Activated naive CD4-positive, alpha-beta T cell treated with anti-CD3 and anti-CD28 coated beads for 36 hours (primary cell): ENCODE data around the gene TMEM106C. TPM values are rescaled to one million over a fixed set of nuclear protein-coding genes. Genes with fewer than 3 reads are reported as not detected.
"Not testable (repeated sequence)": the region's sequence is repeated elsewhere in the genome, so short reads cannot be mapped to it uniquely, and the experiment has no call there.

Source experiments
- CTCF ChIA-PET: fragments of 350-600 bp; sonication (Branson Sonifier 250); formaldehyde crosslinking; loops from one replicate; lab custom pipeline; 2021; ENCODE audit warnings: antibody characterized with exemption; lab: Charles Lee
- DNase-seq: peaks from one replicate; pipeline ENCODE4 v3.0.0-alpha.2; 2020
- H3K27ac Mint-ChIP-seq: one replicate; pipeline ENCODE4 v1.8.0; 2021; ENCODE audit warnings: mild to moderate bottlenecking, mixed read lengths
- H3K27me3 Mint-ChIP-seq: one replicate; pipeline ENCODE4 v1.8.0; 2021; ENCODE audit warnings: low read depth, mixed read lengths
- H3K36me3 Mint-ChIP-seq: one replicate; pipeline ENCODE4 v1.8.0; 2021; ENCODE audit warnings: low read depth, mixed read lengths
- H3K4me1 Mint-ChIP-seq: one replicate; pipeline ENCODE4 v1.8.0; 2021; ENCODE audit warnings: low read depth, mixed read lengths
- H3K4me3 Mint-ChIP-seq: one replicate; pipeline ENCODE4 v1.8.0; 2021; ENCODE audit warnings: mild to moderate bottlenecking, moderate library complexity, mixed read lengths
- H3K9me3 Mint-ChIP-seq: one replicate; pipeline ENCODE4 v1.8.0; 2021; ENCODE audit warnings: mixed read lengths
- intact Hi-C: fragments of 100-400 bp; cut with micrococcal nuclease; formaldehyde crosslinking; loops from one replicate; pipeline ENCODE4 v1.15.1; 2023
- total RNA-seq, 2 experiments: library from RNA; stranded (reverse); gene quantifications; one replicate each; pipeline ENCODE4 v1.2.3, GENCODE V29; 2021

Gene TMEM106C
- total RNA-seq, 2 experiments from 2014 or later = 226 to 247 TPM

DNA sequence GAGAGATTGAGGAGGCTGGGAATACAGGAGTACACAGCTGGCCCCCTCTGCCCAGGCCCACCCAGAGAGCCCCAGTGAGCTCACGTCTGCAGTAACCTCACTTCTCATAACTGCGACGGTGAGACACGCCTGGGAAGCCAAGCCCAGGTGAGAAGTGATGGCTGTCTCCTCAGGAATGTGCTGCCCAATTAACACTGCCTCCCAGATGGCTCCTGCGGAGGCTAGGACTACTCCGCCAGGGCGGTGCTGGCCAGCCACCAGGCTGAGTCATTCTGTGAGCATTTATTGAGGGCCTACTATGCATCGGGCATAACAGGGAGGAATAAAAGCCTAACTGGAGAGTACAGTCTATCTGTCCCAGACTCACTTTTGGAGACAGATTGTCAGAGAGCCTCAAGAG, 9.3 kb upstream of the TMEM106C start:
- H3K27ac Mint-ChIP-seq = no peak overlapping the region
- no peaks in the 10 kb centered on the region for H3K36me3 Mint-ChIP-seq
- CTCF ChIA-PET = interaction anchor here (0.5 to 3.3 kb wide), 4 partner anchors 9 to 97 kb away, joined by 3 to 12 read pairs (median 3); partner anchors contain the start of gene TMEM106C
- no peaks in the 10 kb centered on the region for H3K27me3 Mint-ChIP-seq
- H3K9me3 Mint-ChIP-seq = peaks cover 4% of the 10 kb centered on the region
- intact Hi-C loops = no loop called here
- DNase-seq = no peak
- peaks cover 4% of the 10 kb centered on the region for H3K4me1 Mint-ChIP-seq
- no peak overlapping the region for H3K4me3 Mint-ChIP-seq

DNA sequence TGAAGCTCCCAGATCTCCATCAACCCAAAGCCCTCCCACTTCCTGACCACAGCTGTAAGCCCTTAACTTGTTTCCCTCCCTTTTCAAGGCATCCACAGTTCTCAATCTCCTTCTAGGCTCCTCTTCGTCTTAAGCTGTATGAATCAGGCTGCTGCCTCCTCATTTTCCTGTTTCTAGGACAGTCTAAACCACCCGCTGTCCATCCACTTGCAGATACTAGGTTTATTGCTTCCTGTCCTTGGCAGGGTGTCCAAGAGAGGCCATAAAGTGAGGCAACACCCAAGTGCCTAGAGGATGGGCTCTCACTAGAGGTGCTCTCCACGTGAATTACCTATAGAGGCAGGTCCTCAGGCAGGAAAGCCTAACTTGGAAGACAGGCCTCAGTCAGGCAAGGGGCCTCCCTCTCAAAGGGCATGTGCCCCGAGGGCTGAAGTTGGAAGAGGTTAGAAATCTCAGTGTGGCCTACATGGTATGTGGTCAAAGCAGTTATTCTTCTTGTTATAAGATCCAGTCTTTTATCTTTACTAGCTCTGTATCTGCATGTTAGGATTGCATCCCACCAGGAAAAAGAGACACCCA, 8.8 kb upstream of the TMEM106C start:
- intact Hi-C loops = no loop called here

DNA sequence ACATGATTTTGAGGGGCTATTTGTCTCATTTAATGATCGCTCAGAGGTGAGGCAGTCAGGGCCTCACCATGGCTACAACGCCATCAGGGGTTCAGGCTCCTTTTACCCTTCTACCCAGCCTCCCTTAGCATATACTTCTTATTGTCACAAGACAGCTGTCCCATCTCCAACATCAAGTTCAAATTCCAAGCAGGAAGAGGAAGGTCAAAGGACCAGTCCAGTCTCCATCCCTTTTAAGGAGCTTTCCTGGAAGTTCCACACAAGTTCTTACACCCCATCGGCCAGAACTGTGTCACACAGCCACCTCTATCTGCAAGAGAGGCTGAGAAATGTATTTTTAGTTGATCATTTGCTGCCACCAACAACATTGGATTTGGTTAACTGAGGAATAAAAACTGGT, 8.3 kb upstream of the TMEM106C start:
- no peak overlapping the region for H3K27ac Mint-ChIP-seq
- H3K4me3 Mint-ChIP-seq = no peak overlapping the region
- peaks cover 4% of the 10 kb centered on the region for H3K9me3 Mint-ChIP-seq
- no peaks in the 10 kb centered on the region for H3K27me3 Mint-ChIP-seq
- no peak for DNase-seq
- no peaks in the 10 kb centered on the region for H3K4me1 Mint-ChIP-seq
- intact Hi-C loops = no loop called here
- CTCF ChIA-PET = interaction anchor here (3.3 kb wide), 1 partner anchor 8 kb away, joined by 12 read pairs; the partner anchor contains the start of gene TMEM106C
- H3K36me3 Mint-ChIP-seq = no peaks in the 10 kb centered on the region

More for the DNA sequence above, 8.8 kb upstream of the TMEM106C start:
- Mint-ChIP-seq H3K36me3 (no peaks in the 10 kb centered on the region), H3K4me3 (no peak overlapping the region), H3K4me1 (peaks cover 1% of the 10 kb centered on the region), H3K9me3 (peaks cover 4% of the 10 kb centered on the region), H3K27ac (no peak overlapping the region), H3K27me3 (no peaks in the 10 kb centered on the region)
- no peak for DNase-seq
- CTCF ChIA-PET = interaction anchor here (0.5 to 3.3 kb wide), 2 partner anchors 9 to 96 kb away, joined by 3 to 12 read pairs; partner anchors contain the start of gene TMEM106C

DNA sequence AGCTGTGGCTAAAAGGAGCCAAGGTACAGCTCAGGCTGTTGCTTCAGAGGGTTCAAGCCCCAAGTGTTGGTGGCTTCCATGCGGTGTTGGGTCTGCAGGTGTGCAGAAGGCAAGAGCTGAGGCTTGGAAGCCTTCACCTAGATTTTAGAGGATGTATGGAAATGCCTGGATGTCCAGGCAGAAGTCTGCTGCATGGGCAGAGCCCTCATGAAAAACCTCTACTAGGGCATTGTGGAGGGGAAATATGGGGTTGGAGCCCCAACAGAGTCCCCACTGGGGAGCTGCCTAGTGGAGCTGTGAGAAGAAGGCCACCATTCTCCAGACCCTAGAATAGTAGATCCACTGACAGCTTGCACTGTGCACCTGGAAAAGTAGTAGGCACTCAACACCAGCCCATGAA, 5.7 kb upstream of the TMEM106C start:
- H3K4me1 Mint-ChIP-seq, H3K36me3 Mint-ChIP-seq, H3K27ac Mint-ChIP-seq, intact Hi-C loops, DNase-seq, H3K27me3 Mint-ChIP-seq, H3K9me3 Mint-ChIP-seq, H3K4me3 Mint-ChIP-seq: not testable (repeated sequence)
- CTCF ChIA-PET = interaction anchor here (1.0 to 2.5 kb wide), 4 partner anchors 11 to 214 kb away, joined by 3 to 6 read pairs (median 3); no protein-coding TSS in a partner anchor

DNA sequence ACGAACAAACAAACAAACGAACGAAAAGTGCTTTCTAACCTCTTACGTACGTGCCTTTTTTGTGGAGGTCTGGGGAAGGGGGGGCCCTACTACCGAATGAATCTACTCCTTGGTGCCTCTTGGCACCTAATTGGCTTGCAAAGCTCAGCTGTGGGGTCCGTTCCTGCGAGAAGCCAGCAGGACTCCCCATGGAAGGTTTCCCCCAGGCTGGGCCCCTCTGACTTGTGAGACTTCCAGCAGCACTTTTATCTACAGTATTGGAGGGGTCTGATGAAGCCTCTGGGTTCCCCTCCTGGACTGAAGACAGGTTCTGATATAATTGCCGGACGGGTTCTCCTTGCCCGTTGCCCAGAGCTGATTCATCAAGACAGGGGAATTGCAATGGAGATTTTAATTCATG, 1.2 kb upstream of the TMEM106C start:
- Mint-ChIP-seq H3K9me3 (peaks cover 4% of the 10 kb centered on the region), H3K4me1 (peaks cover 30% of the 10 kb centered on the region), H3K27me3 (peaks cover 7% of the 10 kb centered on the region), H3K27ac (no peak overlapping the region), H3K4me3 (no peak overlapping the region), H3K36me3 (peaks cover 36% of the 10 kb centered on the region)
- CTCF ChIA-PET = interaction anchor here (1.3 to 4.3 kb wide), 9 partner anchors 13 to 221 kb away, joined by 4 to 18 read pairs (median 6); partner anchors contain the start of gene CCDC184
- DNase-seq = no peak
- intact Hi-C loops = loop anchor here (2.0 to 5.0 kb wide), 6 partner anchors 101 to 645 kb away; partner anchors contain the start of genes CCDC184, RPAP3 and SENP1

DNA sequence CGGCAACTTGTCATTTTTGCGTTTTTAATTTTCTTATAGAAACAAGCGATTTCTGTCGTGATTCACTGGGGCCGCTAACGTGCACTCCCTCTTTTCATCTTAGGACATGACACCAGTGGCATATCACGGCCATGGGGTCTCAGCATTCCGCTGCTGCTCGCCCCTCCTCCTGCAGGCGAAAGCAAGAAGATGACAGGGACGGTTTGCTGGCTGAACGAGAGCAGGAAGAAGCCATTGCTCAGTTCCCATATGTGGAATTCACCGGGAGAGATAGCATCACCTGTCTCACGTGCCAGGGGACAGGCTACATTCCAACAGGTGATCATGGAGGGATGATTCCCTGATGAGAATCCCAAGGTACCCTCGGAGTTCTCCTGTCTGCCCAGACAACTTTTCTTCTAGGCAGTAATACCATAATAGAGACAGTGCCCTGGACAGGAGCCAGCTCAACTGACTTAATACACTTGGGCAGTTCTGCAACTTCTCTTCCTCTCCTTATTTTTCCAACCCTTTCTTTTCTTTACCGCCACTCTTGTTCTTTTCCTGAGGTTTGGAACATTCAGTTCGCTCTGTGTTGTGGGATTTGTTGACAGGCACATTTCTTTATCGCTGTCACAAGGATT, 821 bp downstream of the TMEM106C start:
- DNase-seq = peak; percentile 37
- intact Hi-C loops = loop anchor here (5.0 kb wide), 3 partner anchors 143 to 643 kb away; partner anchors contain the start of genes RPAP3 and SENP1
- Mint-ChIP-seq H3K36me3 (peaks cover 46% of the 10 kb centered on the region), H3K4me3 (peak overlapping the region; percentile 98), H3K27ac (peak overlapping the region; percentile 79), H3K4me1 (peaks cover 30% of the 10 kb centered on the region), H3K27me3 (peaks cover 7% of the 10 kb centered on the region), H3K9me3 (no peaks in the 10 kb centered on the region)
- CTCF ChIA-PET = interaction anchor here (0.7 to 4.3 kb wide), 13 partner anchors 10 to 220 kb away, joined by 3 to 17 read pairs (median 4); no protein-coding TSS in a partner anchor

DNA sequence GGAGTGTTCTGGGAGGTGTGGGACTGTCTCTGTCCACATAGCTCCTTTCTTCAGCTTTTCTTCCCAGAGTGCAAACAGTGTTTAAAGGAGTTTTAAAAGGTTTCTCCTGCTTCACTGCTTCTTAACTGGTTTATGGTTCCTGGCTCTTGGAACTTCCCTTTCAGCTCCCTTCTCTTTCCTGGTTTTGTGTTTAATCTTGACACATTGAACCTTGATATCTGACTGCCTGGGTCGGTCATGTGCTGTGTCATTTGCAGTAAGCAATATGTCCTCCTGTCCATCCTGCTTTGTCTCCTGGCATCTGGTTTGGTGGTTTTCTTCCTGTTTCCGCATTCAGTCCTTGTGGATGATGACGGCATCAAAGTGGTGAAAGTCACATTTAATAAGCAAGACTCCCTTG, 2.2 kb downstream of the TMEM106C start:
- Mint-ChIP-seq H3K4me3 (peak overlapping the region; percentile 34), H3K27ac (no peak overlapping the region), H3K9me3 (no peaks in the 10 kb centered on the region), H3K4me1 (peaks cover 30% of the 10 kb centered on the region), H3K36me3 (peaks cover 46% of the 10 kb centered on the region), H3K27me3 (peaks cover 7% of the 10 kb centered on the region)
- CTCF ChIA-PET = interaction anchor here (0.9 to 1.5 kb wide), 2 partner anchors 125 to 199 kb away, joined by 3 to 4 read pairs; no protein-coding TSS in a partner anchor
- intact Hi-C loops = no loop called here
- no peak for DNase-seq

DNA sequence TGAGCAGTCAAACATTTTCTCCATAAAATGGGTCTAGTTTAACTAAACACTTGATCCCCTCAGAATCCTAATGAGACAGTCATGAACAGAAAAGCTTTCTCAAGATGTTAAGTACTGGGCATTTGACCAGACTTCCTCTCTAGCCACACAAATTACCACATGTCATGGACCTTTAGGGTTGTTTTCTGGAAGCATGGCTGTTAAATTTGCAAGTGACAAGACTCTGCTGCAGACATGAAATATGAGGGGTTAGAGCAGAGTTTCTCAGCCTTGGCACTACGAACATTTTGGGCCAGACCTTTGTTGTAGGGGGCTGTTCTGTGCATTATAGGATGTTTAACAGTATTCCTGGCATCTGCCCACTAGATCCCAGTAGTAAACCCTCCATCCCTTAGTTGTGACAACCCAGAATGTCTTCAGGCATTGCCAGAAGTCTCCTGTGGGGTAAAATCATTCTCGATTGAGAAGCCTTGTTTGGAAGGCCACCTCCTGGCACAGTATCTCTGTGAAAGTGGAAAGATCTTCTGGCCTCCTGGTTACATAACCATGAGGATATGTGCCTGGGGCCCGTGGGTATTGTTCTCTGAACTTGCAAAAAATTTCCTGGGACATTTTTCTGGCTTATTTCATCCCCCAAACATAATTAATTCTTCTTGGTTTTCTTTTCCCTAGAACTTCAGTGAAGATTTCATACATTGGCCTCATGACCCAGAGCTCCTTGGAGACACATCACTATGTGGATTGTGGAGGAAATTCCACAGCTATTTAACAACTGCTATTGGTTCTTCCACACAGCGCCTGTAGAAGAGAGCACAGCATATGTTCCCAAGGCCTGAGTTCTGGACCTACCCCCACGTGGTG, 4.3 kb downstream of the TMEM106C start:
- no peak for DNase-seq
- Mint-ChIP-seq H3K4me1 (peaks cover 30% of the 10 kb centered on the region), H3K27ac (no peak overlapping the region), H3K9me3 (no peaks in the 10 kb centered on the region), H3K27me3 (no peaks in the 10 kb centered on the region), H3K4me3 (no peak overlapping the region), H3K36me3 (peaks cover 46% of the 10 kb centered on the region)
- intact Hi-C loops = no loop called here
- CTCF ChIA-PET = no interaction called here

DNA sequence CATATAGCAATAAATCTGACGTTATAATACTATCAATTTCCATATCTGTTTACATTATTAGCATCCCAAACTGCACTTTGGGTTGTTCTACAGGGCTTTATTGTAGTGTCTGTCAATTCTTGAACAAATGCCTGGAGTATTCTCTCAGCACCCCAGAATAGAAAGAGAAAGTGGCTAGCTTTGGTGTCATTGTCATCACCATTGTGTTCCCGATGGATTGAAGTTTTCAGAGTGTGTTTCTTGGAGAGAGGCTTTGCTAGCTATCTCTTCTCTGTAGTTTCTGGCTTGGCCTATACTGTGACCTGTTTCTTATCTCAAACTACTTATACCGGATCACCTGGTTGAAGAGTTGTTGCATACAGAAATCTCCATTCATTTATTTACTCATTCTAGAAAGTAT, 6.4 kb downstream of the TMEM106C start:
- H3K27ac Mint-ChIP-seq = no peak overlapping the region
- no peaks in the 10 kb centered on the region for H3K9me3 Mint-ChIP-seq
- no peak for DNase-seq
- CTCF ChIA-PET = interaction anchor here (1.5 to 1.6 kb wide), 2 partner anchors 19 to 69 kb away, joined by 4 read pairs; no protein-coding TSS in a partner anchor
- peaks cover 33% of the 10 kb centered on the region for H3K36me3 Mint-ChIP-seq
- intact Hi-C loops = no loop called here
- no peak overlapping the region for H3K4me3 Mint-ChIP-seq
- H3K4me1 Mint-ChIP-seq = peaks cover 18% of the 10 kb centered on the region
- no peaks in the 10 kb centered on the region for H3K27me3 Mint-ChIP-seq

DNA sequence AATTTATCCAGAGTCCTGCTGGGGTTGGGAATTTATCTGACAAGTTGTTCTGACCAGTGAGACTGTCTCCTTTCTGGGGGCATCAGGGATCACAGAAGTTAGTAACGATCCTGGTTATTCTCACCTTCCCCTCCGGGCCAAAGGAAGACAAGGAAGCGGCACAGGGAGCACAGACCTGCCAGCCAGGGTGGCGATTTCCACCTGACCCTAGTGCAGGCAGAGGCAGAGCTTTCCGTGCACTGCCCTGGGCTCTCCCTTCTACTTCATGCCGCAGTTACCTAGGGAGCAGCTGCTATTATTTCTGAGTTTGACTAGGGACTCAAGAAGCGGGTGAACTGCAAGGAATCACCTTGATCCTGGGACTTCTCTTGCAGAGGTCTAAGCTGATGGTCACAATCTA, 7.4 kb downstream of the TMEM106C start:
- no peak for DNase-seq
- intact Hi-C loops = no loop called here
- Mint-ChIP-seq H3K36me3 (peaks cover 23% of the 10 kb centered on the region), H3K4me3 (no peak overlapping the region), H3K27ac (no peak overlapping the region), H3K27me3 (no peaks in the 10 kb centered on the region), H3K4me1 (peaks cover 8% of the 10 kb centered on the region), H3K9me3 (no peaks in the 10 kb centered on the region)
- CTCF ChIA-PET = interaction anchor here (1.4 kb wide), 1 partner anchor 212 kb away, joined by 4 read pairs; the partner anchor contains the start of gene CCDC184

DNA sequence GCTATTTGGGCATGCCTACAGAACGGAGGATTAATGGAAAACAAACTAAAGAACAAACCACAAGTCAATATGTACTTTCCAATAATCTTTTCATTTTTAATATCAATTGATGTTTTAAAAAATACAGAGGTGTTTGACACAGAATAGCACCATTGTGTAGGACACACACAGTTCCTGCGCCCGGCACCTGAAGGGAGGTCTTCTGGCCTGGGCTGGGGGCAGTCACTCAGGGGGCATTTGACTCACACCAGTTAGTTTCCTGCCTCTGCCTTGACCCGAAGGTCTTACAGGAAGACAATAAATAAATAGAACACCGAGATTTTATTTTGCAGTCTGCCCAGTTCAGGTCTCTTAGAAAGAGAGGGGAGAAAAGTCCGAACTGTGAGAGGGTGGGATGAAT, 9.5 kb downstream of the TMEM106C start:
- Mint-ChIP-seq H3K4me3 (no peak overlapping the region), H3K27me3 (no peaks in the 10 kb centered on the region), H3K36me3 (peaks cover 6% of the 10 kb centered on the region), H3K27ac (no peak overlapping the region), H3K9me3 (no peaks in the 10 kb centered on the region), H3K4me1 (no peaks in the 10 kb centered on the region)
- CTCF ChIA-PET = no interaction called here
- DNase-seq = no peak
- intact Hi-C loops = no loop called here

DNA sequence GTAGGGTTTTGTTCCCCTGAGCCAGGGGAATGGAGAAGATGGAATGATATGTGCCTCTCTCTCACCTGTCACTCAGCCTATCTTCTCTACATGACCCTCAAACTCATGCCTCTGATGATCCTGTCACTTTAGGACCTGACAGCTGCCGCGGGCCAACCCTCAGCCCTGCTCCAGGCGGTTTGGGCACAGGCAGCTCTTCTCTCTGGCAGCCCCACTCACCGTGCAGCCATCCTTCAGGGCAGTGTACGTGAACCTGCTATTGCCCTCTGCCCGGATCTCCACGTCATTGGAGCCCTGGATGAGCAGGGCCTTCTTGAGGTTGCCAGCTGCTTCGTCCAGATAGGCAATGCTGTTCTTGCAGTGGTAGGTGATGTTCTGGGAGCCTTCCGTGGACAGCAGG, 10.5 kb downstream of the TMEM106C start:
- intact Hi-C loops = no loop called here
- DNase-seq = no peak
- CTCF ChIA-PET = interaction anchor here (0.7 to 2.0 kb wide), 2 partner anchors 10 to 191 kb away, joined by 3 to 5 read pairs; partner anchors contain the start of gene TMEM106C
- Mint-ChIP-seq H3K27me3 (no peaks in the 10 kb centered on the region), H3K36me3 (no peaks in the 10 kb centered on the region), H3K27ac (no peak overlapping the region), H3K4me3 (no peak overlapping the region), H3K9me3 (no peaks in the 10 kb centered on the region), H3K4me1 (no peaks in the 10 kb centered on the region)
